Activated naive CD8-positive, alpha-beta T cell treated with anti-CD3 and anti-CD28 coated beads for 36 hours (primary cell): ENCODE data around the gene COL5A2. TPM values are rescaled to one million over a fixed set of nuclear protein-coding genes. Genes with fewer than 3 reads are reported as not detected.

Experiments
- DNase-seq: peaks from one replicate; pipeline ENCODE4 v3.0.0; 2021
- H3K27ac Mint-ChIP-seq: one replicate; pipeline ENCODE4 v1.8.0; 2022; ENCODE audit warnings: mild to moderate bottlenecking, moderate library complexity, mixed read lengths
- H3K27me3 Mint-ChIP-seq: one replicate; pipeline ENCODE4 v1.8.0; 2022; ENCODE audit warnings: mild to moderate bottlenecking, mixed read lengths
- H3K36me3 Mint-ChIP-seq: one replicate; pipeline ENCODE4 v1.8.0; 2021; ENCODE audit warnings: mild to moderate bottlenecking, mixed read lengths
- H3K4me1 Mint-ChIP-seq: one replicate; pipeline ENCODE4 v1.8.0; 2021; ENCODE audit warnings: mixed read lengths
- H3K4me3 Mint-ChIP-seq: one replicate; pipeline ENCODE4 v1.8.0; 2022; ENCODE audit warnings: mild to moderate bottlenecking, moderate library complexity, mixed read lengths
- H3K9me3 Mint-ChIP-seq: one replicate; pipeline ENCODE4 v1.8.0; 2022; ENCODE audit warnings: mixed read lengths
- total RNA-seq, 2 experiments: library from RNA; stranded (reverse); gene quantifications; one replicate each; pipeline ENCODE4 v1.2.3, GENCODE V29; 2021

The COL5A2 gene
- total RNA-seq = 1 to 10 TPM; 3.1 to 3.3 TPM

- peak within 1 kb of the TSS; percentile 22 for H3K4me3 Mint-ChIP-seq
- no peak for DNase-seq
- H3K9me3 Mint-ChIP-seq = no peaks in the 10 kb centered on the region
- H3K4me1 Mint-ChIP-seq = peaks cover 9% of the 10 kb centered on the region
- no peaks in the 10 kb centered on the region for H3K36me3 Mint-ChIP-seq
- no peak within 1 kb of the TSS for H3K27ac Mint-ChIP-seq
- peaks cover 35% of the 10 kb centered on the region for H3K27me3 Mint-ChIP-seq
Measured at GRCh38 chr2:189179570-189179950, at the start of gene COL5A2. Gene COL5A2 (minus strand): TSS chr2:189179761. CDS start chr2:189179604, 157 bp downstream.

GRCh38 chr2:189226017-189226416 is 46.5 kb upstream of the COL5A2 start:
- H3K27me3 Mint-ChIP-seq = no peaks in the 10 kb centered on the region
- no peak overlapping the region for H3K27ac Mint-ChIP-seq
- H3K4me3 Mint-ChIP-seq = no peak overlapping the region
- peaks cover 8% of the 10 kb centered on the region for H3K4me1 Mint-ChIP-seq
- no peak for DNase-seq
- peaks cover 3% of the 10 kb centered on the region for H3K9me3 Mint-ChIP-seq
- no peaks in the 10 kb centered on the region for H3K36me3 Mint-ChIP-seq

GRCh38 chr2:189225032-189225431 is 45.5 kb upstream of the COL5A2 start:
- peaks cover 5% of the 10 kb centered on the region for H3K4me1 Mint-ChIP-seq
- H3K9me3 Mint-ChIP-seq = peaks cover 3% of the 10 kb centered on the region
- H3K36me3 Mint-ChIP-seq = no peaks in the 10 kb centered on the region
- no peaks in the 10 kb centered on the region for H3K27me3 Mint-ChIP-seq
- no peak overlapping the region for H3K27ac Mint-ChIP-seq
- no peak overlapping the region for H3K4me3 Mint-ChIP-seq
- no peak for DNase-seq

GRCh38 chr2:189222468-189223105 is 43.0 kb upstream of the COL5A2 start:
- no peak for DNase-seq
- Mint-ChIP-seq H3K4me1 (peaks cover 10% of the 10 kb centered on the region), H3K36me3 (no peaks in the 10 kb centered on the region), H3K27ac (no peak overlapping the region), H3K4me3 (no peak overlapping the region), H3K27me3 (no peaks in the 10 kb centered on the region), H3K9me3 (peaks cover 3% of the 10 kb centered on the region)

- no peaks in the 10 kb centered on the region for H3K36me3 Mint-ChIP-seq
- no peaks in the 10 kb centered on the region for H3K27me3 Mint-ChIP-seq
- no peak for DNase-seq
- H3K4me1 Mint-ChIP-seq = peaks cover 10% of the 10 kb centered on the region
- H3K9me3 Mint-ChIP-seq = no peaks in the 10 kb centered on the region
- H3K27ac Mint-ChIP-seq = no peak overlapping the region
- H3K4me3 Mint-ChIP-seq = no peak overlapping the region
Measured at GRCh38 chr2:189221811-189222467, 42.4 kb upstream of the COL5A2 start.

GRCh38 chr2:189218236-189218635 is 38.7 kb upstream of the COL5A2 start:
- no peaks in the 10 kb centered on the region for H3K27me3 Mint-ChIP-seq
- no peaks in the 10 kb centered on the region for H3K9me3 Mint-ChIP-seq
- DNase-seq = no peak

GRCh38 chr2:189217541-189217940 is 38.0 kb upstream of the COL5A2 start:
- DNase-seq = no peak
- Mint-ChIP-seq H3K9me3 (no peaks in the 10 kb centered on the region), H3K27ac (no peak overlapping the region), H3K27me3 (no peaks in the 10 kb centered on the region), H3K4me1 (peaks cover 5% of the 10 kb centered on the region), H3K4me3 (no peak overlapping the region), H3K36me3 (no peaks in the 10 kb centered on the region)

More at GRCh38 chr2:189218236-189218635, 38.7 kb upstream of the COL5A2 start:
- Mint-ChIP-seq H3K4me1 (peaks cover 8% of the 10 kb centered on the region), H3K4me3 (no peak overlapping the region), H3K36me3 (no peaks in the 10 kb centered on the region), H3K27ac (no peak overlapping the region)

- Mint-ChIP-seq H3K4me3 (no peak overlapping the region), H3K27me3 (no peaks in the 10 kb centered on the region), H3K27ac (no peak overlapping the region), H3K36me3 (no peaks in the 10 kb centered on the region), H3K9me3 (no peaks in the 10 kb centered on the region), H3K4me1 (peaks cover 5% of the 10 kb centered on the region)
- DNase-seq = no peak
Measured at GRCh38 chr2:189217051-189217450, 37.5 kb upstream of the COL5A2 start.

GRCh38 chr2:189214484-189214883 is 34.9 kb upstream of the COL5A2 start:
- no peak overlapping the region for H3K4me3 Mint-ChIP-seq
- no peak overlapping the region for H3K27ac Mint-ChIP-seq
- DNase-seq = no peak
- peaks cover 15% of the 10 kb centered on the region for H3K4me1 Mint-ChIP-seq
- H3K36me3 Mint-ChIP-seq = no peaks in the 10 kb centered on the region
- H3K27me3 Mint-ChIP-seq = no peaks in the 10 kb centered on the region
- no peaks in the 10 kb centered on the region for H3K9me3 Mint-ChIP-seq

- Mint-ChIP-seq H3K9me3 (no peaks in the 10 kb centered on the region), H3K27ac (no peak overlapping the region), H3K36me3 (no peaks in the 10 kb centered on the region), H3K27me3 (no peaks in the 10 kb centered on the region), H3K4me1 (peaks cover 12% of the 10 kb centered on the region), H3K4me3 (no peak overlapping the region)
- DNase-seq = no peak
Measured at GRCh38 chr2:189213250-189213649, 33.7 kb upstream of the COL5A2 start.

- H3K9me3 Mint-ChIP-seq = no peaks in the 10 kb centered on the region
- no peak overlapping the region for H3K4me3 Mint-ChIP-seq
- H3K27me3 Mint-ChIP-seq = no peaks in the 10 kb centered on the region
- H3K4me1 Mint-ChIP-seq = peaks cover 11% of the 10 kb centered on the region
- no peak for DNase-seq
- no peak overlapping the region for H3K27ac Mint-ChIP-seq
- H3K36me3 Mint-ChIP-seq = no peaks in the 10 kb centered on the region
Measured at GRCh38 chr2:189210250-189211087, 30.9 kb upstream of the COL5A2 start.

GRCh38 chr2:189208254-189208653 is 28.7 kb upstream of the COL5A2 start:
- Mint-ChIP-seq H3K27me3 (no peaks in the 10 kb centered on the region), H3K4me3 (no peak overlapping the region), H3K36me3 (peaks cover 3% of the 10 kb centered on the region), H3K9me3 (no peaks in the 10 kb centered on the region), H3K4me1 (peaks cover 25% of the 10 kb centered on the region), H3K27ac (no peak overlapping the region)
- DNase-seq = no peak

GRCh38 chr2:189204322-189204941 is 24.9 kb upstream of the COL5A2 start:
- peaks cover 5% of the 10 kb centered on the region for H3K36me3 Mint-ChIP-seq
- peaks cover 2% of the 10 kb centered on the region for H3K9me3 Mint-ChIP-seq
- peaks cover 14% of the 10 kb centered on the region for H3K4me1 Mint-ChIP-seq
- H3K27me3 Mint-ChIP-seq = no peaks in the 10 kb centered on the region
- peak overlapping the region; percentile 27 for H3K27ac Mint-ChIP-seq
- no peak for DNase-seq
- no peak overlapping the region for H3K4me3 Mint-ChIP-seq

GRCh38 chr2:189203177-189203799 is 23.7 kb upstream of the COL5A2 start:
- Mint-ChIP-seq H3K36me3 (peaks cover 5% of the 10 kb centered on the region), H3K27ac (no peak overlapping the region), H3K4me1 (peaks cover 13% of the 10 kb centered on the region), H3K27me3 (no peaks in the 10 kb centered on the region), H3K9me3 (peaks cover 2% of the 10 kb centered on the region), H3K4me3 (no peak overlapping the region)
- DNase-seq = no peak

GRCh38 chr2:189199797-189200196 is 20.2 kb upstream of the COL5A2 start:
- Mint-ChIP-seq H3K27me3 (peaks cover 4% of the 10 kb centered on the region), H3K27ac (no peak overlapping the region), H3K4me3 (no peak overlapping the region), H3K4me1 (peaks cover 8% of the 10 kb centered on the region), H3K9me3 (peaks cover 6% of the 10 kb centered on the region), H3K36me3 (peaks cover 16% of the 10 kb centered on the region)
- DNase-seq = no peak
